Erythroblast (primary cell): Measurements from ENCODE around the gene MAX.
A peak's percentile ranks its signal among the peaks of the same experiment; 100 is the strongest.

Experiments used
- DNase-seq, 2 experiments: peaks; one replicate each; lab custom pipeline; 2025; lab: John Stamatoyannopoulos, UW
- GATA1 ChIP-seq: IDR thresholded peaks from 2 replicates; pipeline ENCODE4 v1.6.1; 2011; ENCODE audit warnings: low read depth, mild to moderate bottlenecking, control low read depth, low read length, moderate library complexity
- POLR2A ChIP-seq: IDR thresholded peaks from 2 replicates; pipeline ENCODE4 v1.6.1; 2011; ENCODE audit warnings: mild to moderate bottlenecking, low read length

The MAX gene

DNA sequence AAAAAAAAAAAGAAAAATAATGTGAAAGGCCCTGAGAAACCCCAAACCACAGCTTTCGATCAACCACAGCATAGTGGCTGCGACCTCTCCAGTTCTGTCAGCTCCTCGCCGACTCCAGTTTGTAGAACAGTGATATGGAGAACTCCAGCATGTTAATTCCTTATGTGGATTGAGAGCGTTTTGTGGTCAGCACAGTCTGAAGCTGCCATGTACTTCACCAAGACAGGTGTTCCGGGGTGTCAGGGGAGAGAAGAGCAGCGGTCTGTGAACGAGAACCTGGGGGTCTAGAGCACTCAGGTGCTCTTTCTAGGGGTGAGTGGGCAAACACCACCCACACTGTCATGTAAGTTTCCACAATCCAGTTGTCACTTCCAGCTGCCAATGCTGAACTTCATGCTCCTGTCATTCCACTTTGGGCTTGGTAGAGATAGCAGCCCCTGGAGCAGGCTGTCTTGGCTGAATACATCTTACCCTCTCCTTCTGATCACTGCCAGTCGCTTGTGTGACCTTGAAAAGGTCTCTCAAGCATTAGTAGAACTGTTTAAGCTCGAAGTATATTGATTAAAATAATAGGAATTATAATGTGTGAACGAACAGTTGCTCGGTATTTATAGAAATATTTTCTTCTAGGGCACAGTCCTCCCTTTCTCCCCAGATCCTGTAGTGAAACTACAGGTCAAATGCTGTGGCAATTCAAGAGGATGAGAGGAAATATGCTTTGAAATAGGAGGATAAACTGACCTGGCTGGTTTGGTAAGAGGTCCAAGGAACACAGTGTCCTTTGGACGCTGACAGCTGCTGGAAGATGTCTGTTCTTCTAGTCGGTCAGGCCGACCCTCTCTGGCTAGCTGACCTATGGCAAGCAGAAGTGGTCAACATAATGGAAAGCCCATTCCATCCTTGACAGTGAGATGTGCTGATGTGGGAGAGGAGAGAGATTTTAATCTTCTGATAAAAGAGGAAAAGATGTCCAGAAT, 15.7 kb upstream of the MAX start:
- DNase-seq = no peak
- no peak for TF ChIP-seq GATA1
- no peak for TF ChIP-seq POLR2A

DNA sequence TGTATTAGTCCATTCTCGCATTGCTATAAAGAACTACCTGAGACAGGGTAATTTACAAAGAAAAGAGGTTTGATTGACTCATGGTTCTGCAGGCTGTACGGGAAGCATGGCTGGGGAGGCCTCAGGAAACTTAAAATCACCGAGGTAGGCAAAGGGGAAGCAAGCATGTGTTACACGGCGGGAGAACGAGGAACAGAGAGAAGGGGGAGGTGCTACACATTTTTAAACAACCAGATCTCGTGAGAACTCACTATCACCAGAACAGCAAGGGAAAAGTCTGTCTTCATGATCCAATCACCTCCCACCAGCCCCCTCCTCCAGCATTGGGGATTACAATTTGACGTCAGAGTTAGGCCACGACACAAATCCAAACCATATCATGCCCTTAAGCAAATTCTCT, 13.3 kb upstream of the MAX start:
- DNase-seq = no peak
- TF ChIP-seq GATA1 (no peak), POLR2A (no peak)

DNA sequence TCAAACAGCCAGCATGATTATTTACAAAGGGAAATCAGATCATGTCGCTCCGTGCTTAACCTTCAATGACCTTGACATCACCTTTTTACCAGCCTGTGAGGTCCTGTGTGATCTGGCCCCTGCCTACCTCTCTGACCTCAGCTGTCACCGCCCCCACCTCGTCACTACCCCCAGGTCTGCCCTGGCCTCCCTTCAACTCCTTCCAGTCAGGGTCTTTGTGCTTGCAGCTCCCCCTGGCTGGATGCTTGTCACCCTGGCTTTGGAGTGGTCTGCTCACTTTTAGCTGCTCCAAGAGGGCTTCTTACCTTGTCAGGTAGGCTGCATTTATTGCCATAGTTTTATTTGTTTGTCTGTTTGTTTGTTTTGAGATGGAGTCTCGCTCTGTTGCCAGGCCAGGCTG, 8.2 kb upstream of the MAX start:
- no peak for DNase-seq
- no peak for TF ChIP-seq GATA1
- no peak for TF ChIP-seq POLR2A

DNA sequence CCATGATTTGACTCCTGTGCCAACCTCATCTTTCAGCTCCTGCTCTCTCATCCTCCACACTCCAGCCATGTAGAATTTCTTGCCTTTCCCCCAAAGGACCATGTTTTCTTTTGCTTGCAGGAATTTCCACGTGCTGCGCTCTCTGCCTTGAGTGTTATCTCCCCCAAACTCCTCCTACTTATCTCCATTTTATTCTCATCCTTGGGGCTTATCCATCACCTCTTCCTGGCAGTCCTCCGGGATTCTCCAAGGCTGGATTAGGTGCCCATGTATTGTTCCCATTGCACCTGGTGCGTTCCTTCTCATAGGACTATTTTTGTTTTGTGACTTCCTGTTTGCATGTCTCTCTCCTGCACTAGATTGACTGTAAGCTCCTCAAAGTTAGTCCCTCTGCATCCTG, 7.0 kb upstream of the MAX start:
- TF ChIP-seq POLR2A = no peak
- no peak for TF ChIP-seq GATA1

DNA sequence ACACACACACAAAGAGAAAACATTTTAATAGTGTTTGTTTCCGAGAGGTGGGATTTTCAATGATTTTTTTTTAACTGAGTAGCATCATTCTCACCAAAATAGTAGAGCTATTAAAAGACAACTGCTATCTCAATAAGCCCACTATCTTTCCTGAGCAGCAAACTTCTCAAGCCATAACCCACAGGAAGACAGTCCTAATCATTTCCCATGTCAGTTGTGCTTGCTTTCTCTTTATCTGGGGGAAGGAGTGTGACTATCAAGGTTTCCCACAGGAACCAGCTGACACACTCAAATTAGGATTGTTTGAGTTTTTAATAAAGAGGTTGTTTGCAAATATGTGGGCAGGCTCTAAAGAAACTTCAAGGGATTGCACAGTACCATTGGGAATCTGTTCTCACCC, 4.9 kb upstream of the MAX start:
- TF ChIP-seq POLR2A = no peak
- no peak for TF ChIP-seq GATA1

More for the DNA sequence above, 7.0 kb upstream of the MAX start:
- no peak for DNase-seq

DNA sequence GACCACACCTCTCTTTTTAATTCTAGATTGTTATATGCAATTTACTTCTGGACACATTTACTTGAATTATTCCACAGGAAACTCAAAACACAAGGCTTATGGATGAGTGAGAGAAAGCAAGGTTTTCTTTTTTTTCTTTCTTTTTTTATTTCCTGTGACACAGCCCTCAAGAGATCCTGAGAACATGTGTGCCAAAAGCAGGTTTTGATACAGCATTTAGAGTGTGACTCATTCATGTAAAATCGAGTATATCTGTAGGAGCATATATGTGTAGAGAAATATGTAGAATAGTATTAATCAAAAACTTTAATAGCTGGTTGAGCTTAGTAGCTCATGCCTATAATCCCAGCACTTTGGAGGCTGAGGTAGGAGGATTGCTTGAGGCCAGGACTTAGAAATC, 4.4 kb upstream of the MAX start:
- TF ChIP-seq POLR2A (no peak), GATA1 (no peak)
- DNase-seq = no peak

More for the DNA sequence above, 4.9 kb upstream of the MAX start:
- DNase-seq = peak; percentile 37 to 72

DNA sequence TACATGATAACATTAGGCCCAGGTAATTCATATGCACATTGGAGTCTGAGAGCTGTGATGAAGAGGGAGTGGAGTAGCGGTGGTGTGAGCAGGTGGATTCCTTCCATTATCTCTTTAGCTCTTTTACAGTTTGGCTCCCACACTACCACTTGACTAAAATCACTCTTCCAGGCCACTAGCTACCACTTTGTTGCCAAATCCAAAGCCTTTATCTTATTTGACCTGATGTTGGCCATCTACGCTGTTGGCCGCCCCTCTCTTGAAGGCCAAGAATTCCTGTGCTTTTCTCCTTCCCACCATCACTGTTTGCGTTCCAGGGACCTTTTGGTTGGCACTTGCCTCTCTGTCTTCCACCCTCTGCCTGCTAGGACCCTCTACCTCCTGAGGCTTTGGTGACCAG, 4.0 kb upstream of the MAX start:
- DNase-seq = no peak
- TF ChIP-seq POLR2A = no peak
- no peak for TF ChIP-seq GATA1

DNA sequence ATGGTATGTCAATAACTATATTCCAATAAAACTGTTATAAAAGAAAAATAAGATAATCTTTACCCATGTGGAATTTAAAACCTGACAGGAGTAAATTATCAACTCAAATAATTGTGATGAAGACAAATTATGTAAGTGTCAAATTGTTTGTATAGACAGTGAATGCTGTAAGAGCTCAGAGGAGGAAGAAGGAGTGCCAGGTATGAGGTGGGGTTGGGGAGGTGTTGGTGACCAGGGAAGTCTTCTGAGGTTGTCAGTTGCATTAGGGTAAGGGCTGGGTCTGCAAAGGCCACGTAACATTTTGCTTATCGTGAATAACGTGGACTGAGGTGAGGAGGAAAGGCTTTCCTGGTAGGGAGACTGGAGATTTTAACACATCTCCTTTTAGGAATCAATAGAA, 2.5 kb upstream of the MAX start:
- no peak for DNase-seq
- TF ChIP-seq POLR2A (no peak), GATA1 (no peak)

DNA sequence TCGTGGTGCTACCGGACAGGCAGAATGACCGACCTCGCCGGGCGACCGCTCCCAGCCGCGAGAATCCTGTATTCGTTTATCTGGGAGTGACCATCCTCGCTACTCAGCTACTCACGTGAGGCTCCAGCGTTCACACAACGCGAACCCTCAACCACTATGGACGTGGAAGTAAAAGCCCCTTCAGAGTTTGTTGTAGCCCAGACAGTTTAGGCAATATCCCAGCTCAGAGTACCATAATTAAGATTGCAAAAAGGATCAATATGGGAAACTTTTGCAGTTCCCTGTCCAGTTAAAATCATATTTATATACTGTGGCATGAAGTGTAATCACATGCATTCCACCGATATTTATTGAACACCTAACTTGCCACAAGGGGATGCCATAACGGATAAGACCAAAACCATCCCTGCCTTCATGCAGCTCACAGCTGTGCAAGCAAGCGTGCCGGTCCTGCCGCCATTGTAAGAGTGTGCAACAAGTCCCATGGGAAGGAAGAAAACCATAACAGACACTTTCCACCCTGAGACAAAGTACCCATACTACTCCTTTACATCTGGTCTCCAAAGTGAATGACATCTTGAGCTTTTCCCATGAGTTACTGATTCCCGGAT, 938 bp upstream of the MAX start:
- peak; percentile 37 to 44 for DNase-seq
- TF ChIP-seq GATA1 (no peak), POLR2A (no peak)

DNA sequence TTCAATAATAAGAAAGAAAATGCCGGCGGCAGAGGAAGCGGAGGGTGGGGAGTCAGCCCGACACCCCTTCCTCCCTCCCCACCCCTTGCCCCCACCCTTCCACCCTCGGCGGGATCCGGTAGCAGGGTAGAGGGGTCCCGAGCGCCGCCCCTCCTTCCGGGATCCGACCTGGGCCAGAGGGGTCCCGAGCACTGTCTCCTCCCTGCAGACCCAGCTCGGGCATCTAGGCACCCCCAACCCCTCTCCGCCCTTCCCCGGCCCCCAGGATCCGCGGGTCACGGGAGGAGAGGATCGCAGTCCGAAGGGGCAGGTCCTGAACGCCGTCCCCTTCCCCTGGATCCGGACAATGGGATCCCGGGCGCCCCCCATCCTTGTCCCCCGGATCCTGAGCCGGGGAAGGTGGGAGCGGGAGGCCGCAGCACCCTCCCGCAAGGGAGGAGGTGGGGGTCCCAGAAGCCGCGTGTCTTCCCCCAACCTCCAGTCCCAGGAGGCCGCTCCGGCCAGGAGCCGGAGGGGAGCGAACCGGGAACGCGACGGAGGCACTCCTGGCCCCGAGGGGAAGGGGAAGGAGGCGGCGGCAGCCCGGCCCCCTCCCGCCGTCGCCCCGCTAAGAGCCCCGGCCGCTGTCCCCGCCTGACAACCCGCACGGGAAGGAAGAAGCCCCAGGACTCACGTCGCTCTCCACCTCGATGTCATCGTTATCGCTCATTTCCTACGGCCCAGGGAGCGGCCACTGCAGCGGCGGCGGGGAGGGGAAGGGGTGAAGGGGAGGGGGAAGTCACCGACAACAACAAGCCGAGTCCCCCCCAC, 481 bp downstream of the MAX start:
- DNase-seq = peak in 1 of 2 experiments; percentile 40
- no peak for TF ChIP-seq GATA1
- TF ChIP-seq POLR2A = no peak

DNA sequence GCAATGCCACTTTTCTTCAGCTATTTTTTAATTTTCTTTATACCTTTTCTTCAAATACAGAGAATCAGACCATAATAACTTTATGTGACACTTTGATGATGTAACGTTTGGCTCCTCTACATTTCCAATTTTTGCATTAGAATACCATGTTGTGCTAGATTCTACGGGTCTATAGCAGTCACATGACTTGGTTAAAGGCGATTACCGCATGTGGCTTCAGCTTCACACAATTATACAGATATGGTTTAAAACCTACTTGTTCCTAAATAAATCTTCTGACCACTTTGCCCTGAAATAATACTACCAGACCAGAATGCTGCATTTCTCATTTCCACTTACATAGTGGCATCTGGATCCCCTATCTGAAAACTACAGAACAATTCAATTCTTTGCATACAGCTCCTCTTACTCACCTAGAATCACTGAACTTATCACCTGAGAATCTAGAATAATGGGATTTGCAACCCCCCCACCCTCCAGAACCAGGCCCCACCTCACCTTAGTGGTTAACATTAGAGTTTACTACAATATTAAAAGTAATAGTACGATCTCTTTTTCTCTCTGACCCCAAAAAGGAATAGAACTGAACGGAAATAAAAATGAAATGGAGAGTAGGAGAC, 1.3 kb downstream of the MAX start:
- peak in 1 of 2 experiments; percentile 28 for DNase-seq
- TF ChIP-seq GATA1 = no peak
- TF ChIP-seq POLR2A = no peak

DNA sequence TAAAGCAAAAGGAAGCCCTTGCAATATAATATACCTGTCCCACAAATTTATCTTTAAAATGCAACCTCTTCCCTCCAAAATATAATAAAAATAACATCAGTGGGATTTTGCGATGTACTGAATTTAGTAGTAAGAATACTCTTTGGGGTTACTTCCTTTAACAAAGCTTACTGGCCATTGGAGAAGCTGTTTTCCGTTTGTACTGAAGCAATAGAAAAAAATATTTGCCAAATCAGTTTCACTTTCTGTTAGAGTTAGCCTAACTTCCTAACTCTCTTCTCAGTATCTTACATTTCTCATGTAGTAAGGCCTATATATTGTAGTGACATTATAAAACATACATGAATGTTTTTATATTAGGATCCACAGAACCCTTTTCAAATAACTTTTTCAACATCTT, 3.7 kb downstream of the MAX start:
- DNase-seq = peak in 1 of 2 experiments; percentile 49
- TF ChIP-seq POLR2A = no peak
